Heart left ventricle (tissue), 13 donors: ENCODE data around the gene ABCD1.

Source experiments
- CTCF ChIP-seq, 12 donors: fragments of 200-600 bp; sonication (generic) in 4 of 12; IDR thresholded peaks; one replicate each; pipeline versions ENCODE4 v1.5.0 to v1.8.0; 2018 to 2022; ENCODE audit warnings: antibody characterized with exemption in 12 of 12, mild to moderate bottlenecking in 5 of 12
- POLR2A ChIP-seq, 2 donors: fragments of 450-650 bp; IDR thresholded peaks; one replicate each; pipeline ENCODE4 v1.6.1; 2017; ENCODE audit warnings: antibody characterized with exemption in 2 of 2, mild to moderate bottlenecking in 2 of 2, moderate library complexity in 2 of 2
- donor health status: ischemic (EF 13 %, LVEDD 7.1; RV severe dilation, severe dysfunction).
- donor health status: DM: no; HTN: yes; CAD: no.
- donor health status: DM: no; HTN: no; CAD: no.
- donor health status: ischemic (EF 25% LVEDD 6.9; RV normal size, moderate dysfunction).
- donor health status: ischemic (EF 25% LVEDD 5.7; RV mildly dilated, moderate dysfunction).
- donor health status: ischemic (EF 35%, LVEDD 5.7; RV mildly dilated, moderate dysfunction).
- donor health status: nonischemic (EF 11% LVEDD 7.7; RV severe dilation, severe dysfunction).
- donor health status: DM: yes; HTN: yes; CAD: no.
- donor health status: PGD.
- donor health status: ischemic (EF 29% LVEDD 5.4; RV normal size, mild dysfunction).
- donor health status: nonischemic (EF 23%, LVEDD 6.1; RV moderate dilation, normal function).

GRCh38 chrX:153750127-153750774, 25.6 kb downstream of the ABCD1 start:
- TF ChIP-seq CTCF (IDR thresholded peaks at IDR 0.05) (no peak), POLR2A (IDR thresholded peaks at IDR 0.05) (no peak)
